Stimulated activated CD8-positive, alpha-beta memory T cell treated with anti-CD3 and anti-CD28 coated beads, Interleukin-15, amount 100 ng/mL, for 48 hours (primary cell): ENCODE measurements around the gene TRIM7.
"Not testable (repeated sequence)": the region's sequence is repeated elsewhere in the genome, so short reads cannot be mapped to it uniquely, and the experiment has no call there.

Experiments
- DNase-seq, 2 donors: peaks; one replicate each; pipeline ENCODE4 v3.0.0-alpha.2; 2020; ENCODE audit warnings: low read depth in 2 of 2

TRIM7 gene

DNA sequence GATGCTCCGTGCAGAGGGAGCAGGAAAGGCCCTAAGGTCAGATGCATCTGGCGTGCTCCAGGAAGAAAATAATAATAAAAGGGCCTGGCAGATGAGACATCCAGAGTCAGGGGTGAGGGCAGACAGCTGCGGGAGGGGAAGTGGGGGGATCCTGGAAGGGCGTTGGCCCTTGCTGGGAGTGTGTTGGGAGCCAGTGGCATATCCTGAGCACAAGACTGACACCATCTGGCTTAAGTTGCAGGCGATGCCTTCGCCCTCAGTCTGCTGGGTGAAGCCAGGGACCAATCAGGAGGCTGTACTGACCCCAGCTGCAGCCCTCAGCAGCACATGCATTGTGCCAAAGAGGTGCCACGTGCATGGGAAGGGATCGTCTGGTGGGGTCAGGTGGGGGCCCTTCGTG lies 53.9 kb downstream of the TRIM7 start:
- no peak for DNase-seq

GRCh38 chr5:181149806-181150733 lies 54.9 kb downstream of the TRIM7 start:
- DNase-seq = no peak

GRCh38 chr5:181149355-181149754 lies 55.6 kb downstream of the TRIM7 start:
- no peak for DNase-seq

DNA sequence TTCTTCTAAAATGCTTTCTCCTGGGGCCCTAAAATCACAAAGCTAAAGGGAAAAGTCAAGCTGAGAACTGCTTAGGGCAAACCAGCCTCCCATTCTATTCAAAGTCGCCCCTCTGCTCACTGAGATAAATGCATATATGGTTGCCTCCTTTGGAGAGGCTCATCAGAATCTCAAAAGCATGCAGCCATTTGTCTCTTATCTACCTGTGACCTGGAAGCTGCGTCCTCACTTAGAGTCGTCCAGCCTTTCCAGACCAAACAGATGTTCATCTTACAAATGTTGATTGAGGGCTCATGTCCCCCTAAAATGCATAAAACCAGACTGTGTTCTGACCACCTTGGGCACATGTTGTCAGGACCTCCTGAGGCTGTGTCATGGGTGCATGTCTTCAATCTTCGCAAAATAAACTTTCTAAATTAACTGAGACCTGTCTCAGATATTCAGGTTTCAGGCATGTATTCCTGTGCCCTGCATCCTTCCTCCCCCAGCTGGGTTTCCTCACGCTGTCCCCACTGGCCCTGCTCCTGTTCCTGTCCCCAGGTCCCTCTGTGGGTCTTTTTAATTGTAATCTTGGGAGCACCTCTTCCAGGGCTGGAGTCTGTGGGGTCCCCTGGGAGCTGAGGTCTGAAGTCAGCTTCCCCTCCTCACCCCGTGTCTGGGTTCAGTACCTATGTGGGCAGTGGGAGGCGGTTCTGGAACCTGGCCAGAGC lies 57.9 kb downstream of the TRIM7 start, which contains the start of gene OR2V2:
OR2V2 (plus strand) TSS at position 660 of the 710 bp plus-strand sequence. CDS start 7,357 bp downstream, outside the sequence.
- DNase-seq = not testable (repeated sequence)

GRCh38 chr5:181145133-181145532 lies 59.9 kb downstream of the TRIM7 start:
- DNase-seq = no peak
